Measurements from ENCODE around the gene ITM2B. TPM values are rescaled to one million over a fixed set of nuclear protein-coding genes. Genes with fewer than 3 reads are reported as not detected.

ITM2B gene
- total and polyA plus RNA-seq, 2 experiments from 2014 or later = 139 to 318 TPM

DNA sequence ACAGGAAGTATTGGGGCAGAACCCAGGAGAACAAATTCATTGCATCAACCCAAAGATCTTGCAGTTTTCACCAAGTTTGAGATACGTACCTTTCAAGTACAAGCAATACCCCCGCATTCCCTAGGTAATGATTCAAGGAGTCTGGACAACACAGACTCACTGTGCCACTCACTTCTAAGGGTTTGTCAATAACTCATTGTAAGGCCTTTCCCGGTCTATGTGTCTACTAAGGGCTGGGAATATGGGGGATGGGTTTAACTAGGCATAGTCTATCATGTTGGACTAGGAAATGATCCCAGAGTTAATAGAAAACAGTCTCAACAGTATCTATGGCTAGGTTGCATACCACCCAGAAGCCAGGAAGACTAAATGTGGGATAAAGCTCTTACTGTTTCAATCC lies 8.3 kb upstream of the ITM2B start:
- H3K27me3 Mint-ChIP-seq (ENCODE audit: insufficient read depth, low read depth, poor library complexity) = no peaks in the 10 kb centered on the region
- H3K27ac Mint-ChIP-seq = no peak overlapping the region
- H3K9me3 Mint-ChIP-seq = no peaks in the 10 kb centered on the region

More for the DNA sequence above, 8.3 kb upstream of the ITM2B start:
- no peaks in the 10 kb centered on the region; the same call in 1 of the 2 replicates for H3K36me3 ChIP-seq (ENCODE audit: insufficient read depth)
- H3K27ac ChIP-seq (ENCODE audit: low read depth) = no peak overlapping the region
- H3K36me3 Mint-ChIP-seq (ENCODE audit: low read depth) = no peaks in the 10 kb centered on the region
- no peaks in the 10 kb centered on the region for H4K20me1 ChIP-seq (replicated peaks; ENCODE audit: insufficient read depth)
- no peak overlapping the region for H3K4me3 Mint-ChIP-seq
- H3K9me2 ChIP-seq (ENCODE audit: insufficient read depth) = no peaks in the 10 kb centered on the region
- DNase-seq (ENCODE audit: low spot score) = no peak
- no peak overlapping the region for H3K4me3 ChIP-seq
- no peak overlapping the region for H3K4me2 ChIP-seq
- TF ChIP-seq EZH2phosphoT487 (IDR thresholded peaks at IDR 0.05; ENCODE audit: unreplicated experiment) (no peak), ZNF331 (CRISPR knock-in tag; IDR thresholded peaks at IDR 0.05; ENCODE audit: low read depth) (no peak), NANOG (IDR thresholded peaks at IDR 0.05; ENCODE audit: borderline replicate concordance) (no peak), CREB1 (CRISPR knock-in tag; IDR thresholded peaks at IDR 0.05; ENCODE audit: low read depth) (no peak), EZH2 (IDR thresholded peaks at IDR 0.05; ENCODE audit: low read depth, unreplicated experiment) (no peak), STAT1 (IDR thresholded peaks at IDR 0.05; ENCODE audit: unreplicated experiment) (no peak), JUNB (IDR thresholded peaks at IDR 0.05; ENCODE audit: unreplicated experiment) (no peak), ZNF114 (CRISPR knock-in tag; IDR thresholded peaks at IDR 0.05) (no peak), POLR2AphosphoS5 (IDR thresholded peaks at IDR 0.05; ENCODE audit: low read depth) (no peak)
- TF ChIP-seq, protein P1, sequence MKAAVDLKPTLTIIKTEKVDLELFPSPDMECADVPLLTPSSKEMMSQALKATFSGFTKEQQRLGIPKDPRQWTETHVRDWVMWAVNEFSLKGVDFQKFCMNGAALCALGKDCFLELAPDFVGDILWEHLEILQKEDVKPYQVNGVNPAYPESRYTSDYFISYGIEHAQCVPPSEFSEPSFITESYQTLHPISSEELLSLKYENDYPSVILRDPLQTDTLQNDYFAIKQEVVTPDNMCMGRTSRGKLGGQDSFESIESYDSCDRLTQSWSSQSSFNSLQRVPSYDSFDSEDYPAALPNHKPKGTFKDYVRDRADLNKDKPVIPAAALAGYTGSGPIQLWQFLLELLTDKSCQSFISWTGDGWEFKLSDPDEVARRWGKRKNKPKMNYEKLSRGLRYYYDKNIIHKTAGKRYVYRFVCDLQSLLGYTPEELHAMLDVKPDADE (IDR thresholded peaks at IDR 0.05) = no peak
- TF ChIP-seq, protein P2, sequence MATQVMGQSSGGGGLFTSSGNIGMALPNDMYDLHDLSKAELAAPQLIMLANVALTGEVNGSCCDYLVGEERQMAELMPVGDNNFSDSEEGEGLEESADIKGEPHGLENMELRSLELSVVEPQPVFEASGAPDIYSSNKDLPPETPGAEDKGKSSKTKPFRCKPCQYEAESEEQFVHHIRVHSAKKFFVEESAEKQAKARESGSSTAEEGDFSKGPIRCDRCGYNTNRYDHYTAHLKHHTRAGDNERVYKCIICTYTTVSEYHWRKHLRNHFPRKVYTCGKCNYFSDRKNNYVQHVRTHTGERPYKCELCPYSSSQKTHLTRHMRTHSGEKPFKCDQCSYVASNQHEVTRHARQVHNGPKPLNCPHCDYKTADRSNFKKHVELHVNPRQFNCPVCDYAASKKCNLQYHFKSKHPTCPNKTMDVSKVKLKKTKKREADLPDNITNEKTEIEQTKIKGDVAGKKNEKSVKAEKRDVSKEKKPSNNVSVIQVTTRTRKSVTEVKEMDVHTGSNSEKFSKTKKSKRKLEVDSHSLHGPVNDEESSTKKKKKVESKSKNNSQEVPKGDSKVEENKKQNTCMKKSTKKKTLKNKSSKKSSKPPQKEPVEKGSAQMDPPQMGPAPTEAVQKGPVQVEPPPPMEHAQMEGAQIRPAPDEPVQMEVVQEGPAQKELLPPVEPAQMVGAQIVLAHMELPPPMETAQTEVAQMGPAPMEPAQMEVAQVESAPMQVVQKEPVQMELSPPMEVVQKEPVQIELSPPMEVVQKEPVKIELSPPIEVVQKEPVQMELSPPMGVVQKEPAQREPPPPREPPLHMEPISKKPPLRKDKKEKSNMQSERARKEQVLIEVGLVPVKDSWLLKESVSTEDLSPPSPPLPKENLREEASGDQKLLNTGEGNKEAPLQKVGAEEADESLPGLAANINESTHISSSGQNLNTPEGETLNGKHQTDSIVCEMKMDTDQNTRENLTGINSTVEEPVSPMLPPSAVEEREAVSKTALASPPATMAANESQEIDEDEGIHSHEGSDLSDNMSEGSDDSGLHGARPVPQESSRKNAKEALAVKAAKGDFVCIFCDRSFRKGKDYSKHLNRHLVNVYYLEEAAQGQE (IDR thresholded peaks at IDR 0.05; ENCODE audit: unreplicated experiment) = no peak
- TF ChIP-seq, protein P3, sequence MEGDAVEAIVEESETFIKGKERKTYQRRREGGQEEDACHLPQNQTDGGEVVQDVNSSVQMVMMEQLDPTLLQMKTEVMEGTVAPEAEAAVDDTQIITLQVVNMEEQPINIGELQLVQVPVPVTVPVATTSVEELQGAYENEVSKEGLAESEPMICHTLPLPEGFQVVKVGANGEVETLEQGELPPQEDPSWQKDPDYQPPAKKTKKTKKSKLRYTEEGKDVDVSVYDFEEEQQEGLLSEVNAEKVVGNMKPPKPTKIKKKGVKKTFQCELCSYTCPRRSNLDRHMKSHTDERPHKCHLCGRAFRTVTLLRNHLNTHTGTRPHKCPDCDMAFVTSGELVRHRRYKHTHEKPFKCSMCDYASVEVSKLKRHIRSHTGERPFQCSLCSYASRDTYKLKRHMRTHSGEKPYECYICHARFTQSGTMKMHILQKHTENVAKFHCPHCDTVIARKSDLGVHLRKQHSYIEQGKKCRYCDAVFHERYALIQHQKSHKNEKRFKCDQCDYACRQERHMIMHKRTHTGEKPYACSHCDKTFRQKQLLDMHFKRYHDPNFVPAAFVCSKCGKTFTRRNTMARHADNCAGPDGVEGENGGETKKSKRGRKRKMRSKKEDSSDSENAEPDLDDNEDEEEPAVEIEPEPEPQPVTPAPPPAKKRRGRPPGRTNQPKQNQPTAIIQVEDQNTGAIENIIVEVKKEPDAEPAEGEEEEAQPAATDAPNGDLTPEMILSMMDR (conservative IDR thresholded peaks at IDR 0.05; ENCODE audit: low read depth in 2 of 2) = no peak
- TF ChIP-seq, protein P4, sequence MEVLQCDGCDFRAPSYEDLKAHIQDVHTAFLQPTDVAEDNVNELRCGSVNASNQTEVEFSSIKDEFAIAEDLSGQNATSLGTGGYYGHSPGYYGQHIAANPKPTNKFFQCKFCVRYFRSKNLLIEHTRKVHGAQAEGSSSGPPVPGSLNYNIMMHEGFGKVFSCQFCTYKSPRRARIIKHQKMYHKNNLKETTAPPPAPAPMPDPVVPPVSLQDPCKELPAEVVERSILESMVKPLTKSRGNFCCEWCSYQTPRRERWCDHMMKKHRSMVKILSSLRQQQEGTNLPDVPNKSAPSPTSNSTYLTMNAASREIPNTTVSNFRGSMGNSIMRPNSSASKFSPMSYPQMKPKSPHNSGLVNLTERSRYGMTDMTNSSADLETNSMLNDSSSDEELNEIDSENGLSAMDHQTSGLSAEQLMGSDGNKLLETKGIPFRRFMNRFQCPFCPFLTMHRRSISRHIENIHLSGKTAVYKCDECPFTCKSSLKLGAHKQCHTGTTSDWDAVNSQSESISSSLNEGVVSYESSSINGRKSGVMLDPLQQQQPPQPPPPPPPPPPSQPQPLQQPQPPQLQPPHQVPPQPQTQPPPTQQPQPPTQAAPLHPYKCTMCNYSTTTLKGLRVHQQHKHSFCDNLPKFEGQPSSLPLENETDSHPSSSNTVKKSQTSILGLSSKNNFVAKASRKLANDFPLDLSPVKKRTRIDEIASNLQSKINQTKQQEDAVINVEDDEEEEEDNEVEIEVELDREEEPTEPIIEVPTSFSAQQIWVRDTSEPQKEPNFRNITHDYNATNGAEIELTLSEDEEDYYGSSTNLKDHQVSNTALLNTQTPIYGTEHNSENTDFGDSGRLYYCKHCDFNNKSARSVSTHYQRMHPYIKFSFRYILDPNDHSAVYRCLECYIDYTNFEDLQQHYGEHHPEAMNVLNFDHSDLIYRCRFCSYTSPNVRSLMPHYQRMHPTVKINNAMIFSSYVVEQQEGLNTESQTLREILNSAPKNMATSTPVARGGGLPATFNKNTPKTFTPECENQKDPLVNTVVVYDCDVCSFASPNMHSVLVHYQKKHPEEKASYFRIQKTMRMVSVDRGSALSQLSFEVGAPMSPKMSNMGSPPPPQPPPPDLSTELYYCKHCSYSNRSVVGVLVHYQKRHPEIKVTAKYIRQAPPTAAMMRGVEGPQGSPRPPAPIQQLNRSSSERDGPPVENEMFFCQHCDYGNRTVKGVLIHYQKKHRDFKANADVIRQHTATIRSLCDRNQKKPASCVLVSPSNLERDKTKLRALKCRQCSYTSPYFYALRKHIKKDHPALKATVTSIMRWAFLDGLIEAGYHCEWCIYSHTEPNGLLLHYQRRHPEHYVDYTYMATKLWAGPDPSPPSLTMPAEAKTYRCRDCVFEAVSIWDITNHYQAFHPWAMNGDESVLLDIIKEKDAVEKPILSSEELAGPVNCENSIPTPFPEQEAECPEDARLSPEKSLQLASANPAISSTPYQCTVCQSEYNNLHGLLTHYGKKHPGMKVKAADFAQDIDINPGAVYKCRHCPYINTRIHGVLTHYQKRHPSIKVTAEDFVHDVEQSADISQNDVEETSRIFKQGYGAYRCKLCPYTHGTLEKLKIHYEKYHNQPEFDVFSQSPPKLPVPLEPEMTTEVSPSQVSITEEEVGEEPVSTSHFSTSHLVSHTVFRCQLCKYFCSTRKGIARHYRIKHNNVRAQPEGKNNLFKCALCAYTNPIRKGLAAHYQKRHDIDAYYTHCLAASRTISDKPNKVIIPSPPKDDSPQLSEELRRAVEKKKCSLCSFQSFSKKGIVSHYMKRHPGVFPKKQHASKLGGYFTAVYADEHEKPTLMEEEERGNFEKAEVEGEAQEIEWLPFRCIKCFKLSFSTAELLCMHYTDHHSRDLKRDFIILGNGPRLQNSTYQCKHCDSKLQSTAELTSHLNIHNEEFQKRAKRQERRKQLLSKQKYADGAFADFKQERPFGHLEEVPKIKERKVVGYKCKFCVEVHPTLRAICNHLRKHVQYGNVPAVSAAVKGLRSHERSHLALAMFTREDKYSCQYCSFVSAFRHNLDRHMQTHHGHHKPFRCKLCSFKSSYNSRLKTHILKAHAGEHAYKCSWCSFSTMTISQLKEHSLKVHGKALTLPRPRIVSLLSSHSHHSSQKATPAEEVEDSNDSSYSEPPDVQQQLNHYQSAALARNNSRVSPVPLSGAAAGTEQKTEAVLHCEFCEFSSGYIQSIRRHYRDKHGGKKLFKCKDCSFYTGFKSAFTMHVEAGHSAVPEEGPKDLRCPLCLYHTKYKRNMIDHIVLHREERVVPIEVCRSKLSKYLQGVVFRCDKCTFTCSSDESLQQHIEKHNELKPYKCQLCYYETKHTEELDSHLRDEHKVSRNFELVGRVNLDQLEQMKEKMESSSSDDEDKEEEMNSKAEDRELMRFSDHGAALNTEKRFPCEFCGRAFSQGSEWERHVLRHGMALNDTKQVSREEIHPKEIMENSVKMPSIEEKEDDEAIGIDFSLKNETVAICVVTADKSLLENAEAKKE (CRISPR knock-in tag; IDR thresholded peaks at IDR 0.05) = no peak
- H3K27me3 ChIP-seq (ENCODE audit: insufficient read depth) = no peaks in the 10 kb centered on the region
- H3K4me1 Mint-ChIP-seq = no peaks in the 10 kb centered on the region
- no peak overlapping the region for H2AFZ ChIP-seq
- H3K79me2 ChIP-seq (replicated peaks; ENCODE audit: insufficient read depth) = no peaks in the 10 kb centered on the region
- no peaks in the 10 kb centered on the region for H3F3A ChIP-seq (replicated peaks; ENCODE audit: low read depth)
- ATAC-seq = no peak
- no peaks in the 10 kb centered on the region for H3K4me1 ChIP-seq (ENCODE audit: insufficient read depth)

Data from GM23338 (cell line).